CD8-positive, alpha-beta memory T cell (primary cell): ENCODE measurements around the gene PTTG1IP2. TPM values are rescaled to one million over a fixed set of nuclear protein-coding genes. Genes with fewer than 3 reads are reported as not detected.

Source experiments
- CTCF ChIA-PET: fragments of 350-600 bp; sonication (Branson Sonifier 250); formaldehyde crosslinking; loops from one replicate; lab custom pipeline; 2021; ENCODE audit warnings: antibody characterized with exemption; lab: Charles Lee
- POLR2A ChIA-PET: fragments of 350-600 bp; sonication (Branson Sonifier 250); formaldehyde crosslinking; loops from one replicate; lab custom pipeline; 2021; ENCODE audit warnings: antibody characterized with exemption; lab: Charles Lee
- DNase-seq, 5 donors: peaks; one replicate each; pipeline versions ENCODE4 v3.0.0 to v3.0.0-alpha.2; 2020 to 2022; ENCODE audit warnings: mixed read lengths in 1 of 5
- H3K27ac ChIP-seq: one replicate; pipeline ENCODE4 v1.7.0; 2013; ENCODE audit warnings: low read depth, mild to moderate bottlenecking, low read length, moderate library complexity
- H3K27me3 ChIP-seq: 2 replicates; pipeline ENCODE4 v1.7.0; 2013; ENCODE audit warnings: low read length, mild to moderate bottlenecking; ENCODE audit not compliant: insufficient read depth, poor library complexity, severe bottlenecking
- H3K36me3 ChIP-seq: 2 replicates; pipeline ENCODE4 v1.7.0; 2013; ENCODE audit warnings: mild to moderate bottlenecking, low read length, moderate library complexity; ENCODE audit not compliant: insufficient read depth
- H3K4me1 ChIP-seq: 2 replicates; pipeline ENCODE4 v1.7.0; 2013; ENCODE audit warnings: mild to moderate bottlenecking, low read length, moderate library complexity; ENCODE audit not compliant: insufficient read depth
- H3K4me3 ChIP-seq: 2 replicates; pipeline ENCODE4 v1.7.0; 2013; ENCODE audit warnings: mild to moderate bottlenecking, low read length
- H3K9me3 ChIP-seq: 2 replicates; pipeline ENCODE4 v1.7.0; 2013; ENCODE audit warnings: mild to moderate bottlenecking, low read length
- H3K27ac Mint-ChIP-seq, 8 donors: one replicate each; pipeline ENCODE4 v1.8.0; 2020 to 2021; ENCODE audit warnings: mixed read lengths in 8 of 8, mild to moderate bottlenecking in 6 of 8, inconsistent platforms in 3 of 8, moderate library complexity in 3 of 8
- H3K27me3 Mint-ChIP-seq, 2 donors: one replicate each; pipeline ENCODE4 v1.8.0; 2020 to 2021; ENCODE audit warnings: mixed read lengths in 2 of 2, mild to moderate bottlenecking in 1 of 2, moderate library complexity in 1 of 2
- H3K36me3 Mint-ChIP-seq, 3 donors: one replicate each; pipeline ENCODE4 v1.8.0; 2020 to 2021; ENCODE audit warnings: mixed read lengths in 3 of 3, inconsistent platforms in 1 of 3, mild to moderate bottlenecking in 1 of 3
- H3K4me1 Mint-ChIP-seq, 3 donors: one replicate each; pipeline ENCODE4 v1.8.0; 2020 to 2021; ENCODE audit warnings: mixed read lengths in 3 of 3, inconsistent platforms in 1 of 3, mild to moderate bottlenecking in 1 of 3
- H3K4me3 Mint-ChIP-seq, 7 donors: one replicate each; pipeline ENCODE4 v1.8.0; 2020 to 2021; ENCODE audit warnings: mixed read lengths in 7 of 7, mild to moderate bottlenecking in 6 of 7, moderate library complexity in 4 of 7, inconsistent platforms in 2 of 7
- H3K9me3 Mint-ChIP-seq, 5 donors: one replicate each; pipeline ENCODE4 v1.8.0; 2020 to 2022; ENCODE audit warnings: mixed read lengths in 5 of 5, mild to moderate bottlenecking in 3 of 5, moderate library complexity in 2 of 5, inconsistent platforms in 1 of 5
- polyA plus RNA-seq: library from polyadenylated mRNA; unstranded; fragments of 300-500 nt; fragmentation: Illumina TruSeq; gene quantifications from one replicate; pipeline ENCODE4 v1.2.3, GENCODE V29; 2021
- total RNA-seq, 2 experiments: library from RNA; stranded (reverse); gene quantifications; one replicate each; pipeline ENCODE4 v1.2.3, GENCODE V29; 2021

Gene PTTG1IP2
- total and polyA plus RNA-seq, 3 experiments from 2014 or later: not detected

GRCh38 chr7:90511776-90512175, 42.3 kb downstream of the PTTG1IP2 start:
- no peaks in the 10 kb centered on the region for H3K27me3 Mint-ChIP-seq
- H3K4me1 Mint-ChIP-seq: no peaks in the 10 kb centered on the region
- Histone ChIP-seq H3K9me3 (no peaks in the 10 kb centered on the region), H3K27me3 (no peaks in the 10 kb centered on the region), H3K36me3 (no peaks in the 10 kb centered on the region), H3K4me1 (no peaks in the 10 kb centered on the region), H3K27ac (no peak overlapping the region), H3K4me3 (no peak overlapping the region)
- no peaks in the 10 kb centered on the region for H3K9me3 Mint-ChIP-seq
- DNase-seq: no peak
- H3K27ac Mint-ChIP-seq: no peak overlapping the region
- H3K36me3 Mint-ChIP-seq: no peaks in the 10 kb centered on the region
- POLR2A ChIA-PET: no interaction called here
- H3K4me3 Mint-ChIP-seq: no peak overlapping the region
- CTCF ChIA-PET: no interaction called here

DNA sequence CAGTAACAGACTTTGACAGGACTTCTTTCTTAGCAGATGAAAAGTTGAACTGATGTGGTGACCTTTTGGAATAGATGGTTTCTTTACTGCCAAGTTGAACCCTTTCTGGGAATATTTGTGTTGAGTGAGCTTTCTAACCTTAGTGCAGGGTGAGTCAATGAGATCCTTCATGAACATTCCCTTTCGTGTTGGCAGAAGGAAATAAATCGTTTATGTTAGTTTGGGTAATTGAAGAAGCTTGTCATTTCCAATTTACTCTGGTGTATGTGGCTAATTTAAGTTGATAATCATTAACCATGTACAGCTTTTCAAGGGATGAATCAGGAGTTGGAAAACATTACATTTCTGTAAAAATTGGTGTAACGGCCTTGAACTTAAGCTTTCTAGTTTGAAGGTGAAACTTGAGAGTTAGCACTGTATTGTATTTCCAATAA, 43.4 kb downstream of the PTTG1IP2 start:
- Mint-ChIP-seq H3K27me3 (no peaks in the 10 kb centered on the region), H3K4me1 (no peaks in the 10 kb centered on the region), H3K4me3 (no peak overlapping the region), H3K9me3 (no peaks in the 10 kb centered on the region), H3K36me3 (no peaks in the 10 kb centered on the region), H3K27ac (no peak overlapping the region)
- Histone ChIP-seq H3K27me3 (no peaks in the 10 kb centered on the region), H3K4me1 (no peaks in the 10 kb centered on the region), H3K4me3 (no peak overlapping the region), H3K36me3 (no peaks in the 10 kb centered on the region), H3K9me3 (no peaks in the 10 kb centered on the region), H3K27ac (no peak overlapping the region)
- ChIA-PET POLR2A (no interaction called here), CTCF (no interaction called here)
- no peak for DNase-seq

GRCh38 chr7:90516257-90516656, 46.8 kb downstream of the PTTG1IP2 start:
- H3K4me3 Mint-ChIP-seq: no peak overlapping the region
- no peaks in the 10 kb centered on the region for H3K36me3 ChIP-seq
- no peak for DNase-seq
- H3K4me1 ChIP-seq: no peaks in the 10 kb centered on the region
- H3K27me3 Mint-ChIP-seq: no peaks in the 10 kb centered on the region
- H3K4me3 ChIP-seq: no peak overlapping the region
- no peaks in the 10 kb centered on the region for H3K4me1 Mint-ChIP-seq
- no peak overlapping the region for H3K27ac Mint-ChIP-seq
- POLR2A ChIA-PET: no interaction called here
- CTCF ChIA-PET: no interaction called here
- H3K27me3 ChIP-seq: no peaks in the 10 kb centered on the region
- H3K9me3 ChIP-seq: no peaks in the 10 kb centered on the region
- no peak overlapping the region for H3K27ac ChIP-seq
- H3K36me3 Mint-ChIP-seq: no peaks in the 10 kb centered on the region
- no peaks in the 10 kb centered on the region for H3K9me3 Mint-ChIP-seq

DNA sequence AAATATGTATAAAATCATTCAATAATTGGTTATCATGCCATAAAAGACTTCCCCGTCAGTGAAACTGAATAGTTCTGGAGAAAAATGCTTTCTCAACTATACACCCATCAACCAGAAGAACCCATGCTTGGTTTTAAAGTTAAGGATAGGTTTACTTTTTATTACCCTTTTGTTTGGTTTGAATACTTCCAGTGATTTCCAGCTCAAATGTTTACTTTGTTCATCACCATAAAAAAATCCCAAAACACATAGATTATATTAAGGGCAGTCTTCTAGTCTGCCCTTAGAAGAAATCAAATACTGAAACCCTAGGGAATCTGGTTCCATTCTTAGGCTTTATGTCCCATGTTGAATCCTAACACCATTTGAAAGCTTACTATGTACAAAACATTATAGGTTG, 49.2 kb downstream of the PTTG1IP2 start:
- no peak for DNase-seq
- Histone ChIP-seq H3K36me3 (no peaks in the 10 kb centered on the region), H3K27me3 (no peaks in the 10 kb centered on the region), H3K27ac (no peak overlapping the region), H3K4me3 (no peak overlapping the region), H3K9me3 (no peaks in the 10 kb centered on the region), H3K4me1 (no peaks in the 10 kb centered on the region)
- POLR2A ChIA-PET: no interaction called here
- Mint-ChIP-seq H3K4me3 (no peak overlapping the region), H3K27ac (no peak overlapping the region), H3K9me3 (no peaks in the 10 kb centered on the region), H3K36me3 (no peaks in the 10 kb centered on the region), H3K27me3 (no peaks in the 10 kb centered on the region), H3K4me1 (no peaks in the 10 kb centered on the region)
- CTCF ChIA-PET: interaction anchor here (0.6 kb wide), 1 partner anchor 10 kb away, joined by 3 read pairs; no protein-coding TSS in a partner anchor

GRCh38 chr7:90520484-90520883, 51.0 kb downstream of the PTTG1IP2 start:
- Mint-ChIP-seq H3K4me1 (no peaks in the 10 kb centered on the region), H3K27me3 (no peaks in the 10 kb centered on the region), H3K27ac (no peak overlapping the region), H3K36me3 (no peaks in the 10 kb centered on the region), H3K4me3 (no peak overlapping the region), H3K9me3 (no peaks in the 10 kb centered on the region)
- H3K4me1 ChIP-seq: no peaks in the 10 kb centered on the region
- no peak for DNase-seq
- ChIA-PET CTCF (no interaction called here), POLR2A (no interaction called here)
- H3K27ac ChIP-seq: no peak overlapping the region
- no peaks in the 10 kb centered on the region for H3K27me3 ChIP-seq
- H3K9me3 ChIP-seq: no peaks in the 10 kb centered on the region
- no peaks in the 10 kb centered on the region for H3K36me3 ChIP-seq
- no peak overlapping the region for H3K4me3 ChIP-seq

GRCh38 chr7:90530263-90530662, 60.8 kb downstream of the PTTG1IP2 start:
- Mint-ChIP-seq H3K36me3 (no peaks in the 10 kb centered on the region), H3K4me1 (no peaks in the 10 kb centered on the region), H3K27ac (no peak overlapping the region), H3K27me3 (peaks cover 3 to 4% of the 10 kb centered on the region in 2 donors), H3K4me3 (no peak overlapping the region), H3K9me3 (peaks cover 3 to 6% (median 5%) of the 10 kb centered on the region in 5 donors)
- no peaks in the 10 kb centered on the region for H3K27me3 ChIP-seq
- no peak overlapping the region for H3K27ac ChIP-seq
- CTCF ChIA-PET: no interaction called here
- H3K4me1 ChIP-seq: no peaks in the 10 kb centered on the region
- no peaks in the 10 kb centered on the region for H3K36me3 ChIP-seq
- no peak overlapping the region for H3K4me3 ChIP-seq
- POLR2A ChIA-PET: no interaction called here
- DNase-seq: no peak
- no peaks in the 10 kb centered on the region for H3K9me3 ChIP-seq

GRCh38 chr7:90532231-90532929, 62.9 kb downstream of the PTTG1IP2 start:
- Histone ChIP-seq H3K4me1 (no peaks in the 10 kb centered on the region), H3K4me3 (no peak overlapping the region), H3K9me3 (no peaks in the 10 kb centered on the region), H3K27ac (no peak overlapping the region), H3K36me3 (no peaks in the 10 kb centered on the region), H3K27me3 (no peaks in the 10 kb centered on the region)
- H3K4me1 Mint-ChIP-seq: no peaks in the 10 kb centered on the region
- no peak overlapping the region for H3K27ac Mint-ChIP-seq
- no peaks in the 10 kb centered on the region for H3K36me3 Mint-ChIP-seq
- H3K27me3 Mint-ChIP-seq: peaks cover 3% of the 10 kb centered on the region in 2 donors
- POLR2A ChIA-PET: no interaction called here
- CTCF ChIA-PET: no interaction called here
- H3K4me3 Mint-ChIP-seq: no peak overlapping the region
- DNase-seq: no peak
- H3K9me3 Mint-ChIP-seq: peaks cover 0 to 3% (median 2%) of the 10 kb centered on the region in 5 donors

GRCh38 chr7:90536449-90536848, 67.0 kb downstream of the PTTG1IP2 start:
- no peaks in the 10 kb centered on the region for H3K36me3 Mint-ChIP-seq
- no peak for DNase-seq
- no peak overlapping the region for H3K27ac Mint-ChIP-seq
- POLR2A ChIA-PET: no interaction called here
- no peak overlapping the region for H3K27ac ChIP-seq
- CTCF ChIA-PET: no interaction called here
- H3K9me3 Mint-ChIP-seq: peaks cover 0 to 2% (median 0%) of the 10 kb centered on the region in 5 donors
- H3K4me3 ChIP-seq: no peak overlapping the region
- H3K9me3 ChIP-seq: no peaks in the 10 kb centered on the region
- H3K4me1 ChIP-seq: no peaks in the 10 kb centered on the region
- H3K27me3 ChIP-seq: no peaks in the 10 kb centered on the region
- H3K27me3 Mint-ChIP-seq: peaks cover 1 to 4% of the 10 kb centered on the region in 2 donors
- H3K4me1 Mint-ChIP-seq: no peaks in the 10 kb centered on the region
- H3K36me3 ChIP-seq: no peaks in the 10 kb centered on the region
- H3K4me3 Mint-ChIP-seq: no peak overlapping the region
